ENCODE measurements around the gene HOXC13.
A peak's percentile ranks its signal among the peaks of the same experiment; 100 is the strongest.

Gene HOXC13

DNA sequence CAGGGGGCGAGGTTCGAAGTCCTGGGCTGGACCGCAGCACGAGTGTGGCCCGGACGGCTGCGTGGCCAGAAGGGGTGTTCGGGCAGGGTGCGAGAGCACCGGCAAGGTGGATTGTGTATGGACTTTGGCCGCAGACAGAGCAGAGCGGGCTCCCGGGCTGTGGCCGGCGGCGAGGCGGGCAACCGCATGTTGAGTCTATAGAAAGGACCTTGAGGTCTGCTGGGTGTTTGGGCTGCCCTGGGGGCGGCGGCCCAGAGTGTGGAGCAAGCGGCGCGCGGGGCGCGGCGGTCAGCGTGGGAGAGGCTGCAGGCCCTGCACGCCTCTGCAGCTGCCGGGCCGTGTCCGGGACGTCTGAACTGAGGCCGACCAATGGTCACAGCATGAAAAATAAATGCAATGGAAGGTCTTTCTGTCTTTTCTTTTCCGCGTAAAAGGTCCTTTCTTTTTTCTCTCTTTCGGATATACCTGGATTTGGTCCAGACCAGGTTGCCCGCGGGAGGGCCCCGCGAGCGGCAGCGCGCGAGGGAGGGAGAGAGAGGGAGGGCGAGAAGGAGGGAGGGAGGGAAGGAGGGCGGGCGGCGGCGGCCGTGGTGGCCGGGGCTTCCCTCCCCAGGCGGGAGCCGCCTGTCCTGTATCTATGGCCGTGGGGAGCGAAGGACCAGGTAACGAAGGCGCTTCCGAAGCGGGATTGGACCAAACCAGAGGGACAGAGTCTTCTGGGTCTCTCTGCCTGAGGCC is 55.8 kb downstream of the HOXC13 start:
- TF ChIP-seq, protein P1, sequence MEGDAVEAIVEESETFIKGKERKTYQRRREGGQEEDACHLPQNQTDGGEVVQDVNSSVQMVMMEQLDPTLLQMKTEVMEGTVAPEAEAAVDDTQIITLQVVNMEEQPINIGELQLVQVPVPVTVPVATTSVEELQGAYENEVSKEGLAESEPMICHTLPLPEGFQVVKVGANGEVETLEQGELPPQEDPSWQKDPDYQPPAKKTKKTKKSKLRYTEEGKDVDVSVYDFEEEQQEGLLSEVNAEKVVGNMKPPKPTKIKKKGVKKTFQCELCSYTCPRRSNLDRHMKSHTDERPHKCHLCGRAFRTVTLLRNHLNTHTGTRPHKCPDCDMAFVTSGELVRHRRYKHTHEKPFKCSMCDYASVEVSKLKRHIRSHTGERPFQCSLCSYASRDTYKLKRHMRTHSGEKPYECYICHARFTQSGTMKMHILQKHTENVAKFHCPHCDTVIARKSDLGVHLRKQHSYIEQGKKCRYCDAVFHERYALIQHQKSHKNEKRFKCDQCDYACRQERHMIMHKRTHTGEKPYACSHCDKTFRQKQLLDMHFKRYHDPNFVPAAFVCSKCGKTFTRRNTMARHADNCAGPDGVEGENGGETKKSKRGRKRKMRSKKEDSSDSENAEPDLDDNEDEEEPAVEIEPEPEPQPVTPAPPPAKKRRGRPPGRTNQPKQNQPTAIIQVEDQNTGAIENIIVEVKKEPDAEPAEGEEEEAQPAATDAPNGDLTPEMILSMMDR (IDR thresholded peaks at IDR 0.05; ENCODE audit: insufficient read depth, low read depth, low read length, missing control alignments) = no peak
- no peak for DNase-seq (ENCODE audit: low read depth)
- no peak overlapping the region for H3K4me3 ChIP-seq (ENCODE audit: low read depth, low read length)

DNA sequence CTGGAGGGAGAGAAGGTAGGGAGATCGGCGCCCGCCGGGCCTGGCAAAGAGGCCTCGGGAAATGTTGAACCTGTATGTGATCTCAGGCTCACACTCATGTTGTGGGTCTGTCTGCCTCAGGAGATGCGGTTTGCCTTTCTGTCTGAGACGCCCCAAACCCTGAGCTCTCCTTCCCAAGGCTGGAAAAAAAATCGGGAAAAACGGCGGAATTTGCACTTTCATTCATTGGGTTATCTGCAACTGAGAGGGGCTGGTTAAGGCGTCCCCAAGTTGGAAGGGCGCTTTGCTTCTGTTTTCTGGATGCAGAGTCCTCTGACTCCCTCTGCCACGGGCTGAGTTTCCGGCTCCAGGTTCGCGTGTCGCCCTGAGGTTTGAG is 56.4 kb downstream of the HOXC13 start:
- TF ChIP-seq, protein P1 (IDR thresholded peaks at IDR 0.05; ENCODE audit: insufficient read depth, low read depth, low read length, missing control alignments) = no peak
- H3K4me3 ChIP-seq (ENCODE audit: low read depth, low read length) = no peak overlapping the region
- DNase-seq (ENCODE audit: low read depth) = no peak

GRCh38 chr12:53995378-53996239 is 57.0 kb downstream of the HOXC13 start:
- TF ChIP-seq, protein P1 (IDR thresholded peaks at IDR 0.05; ENCODE audit: insufficient read depth, low read depth, low read length, missing control alignments) = no peak
- no peak for DNase-seq (ENCODE audit: low read depth)
- H3K4me3 ChIP-seq (ENCODE audit: low read depth, low read length) = peak overlapping the region; percentile 54
